ENCODE measurements around the gene RFTN1. TPM values are rescaled to one million over a fixed set of nuclear protein-coding genes. Genes with fewer than 3 reads are reported as not detected.
A peak's percentile ranks its signal among the peaks of the same experiment; 100 is the strongest.

RFTN1 gene
- total and polyA plus RNA-seq, 12 donors: 8.3 to 35.7 (median 17.4) TPM

DNA sequence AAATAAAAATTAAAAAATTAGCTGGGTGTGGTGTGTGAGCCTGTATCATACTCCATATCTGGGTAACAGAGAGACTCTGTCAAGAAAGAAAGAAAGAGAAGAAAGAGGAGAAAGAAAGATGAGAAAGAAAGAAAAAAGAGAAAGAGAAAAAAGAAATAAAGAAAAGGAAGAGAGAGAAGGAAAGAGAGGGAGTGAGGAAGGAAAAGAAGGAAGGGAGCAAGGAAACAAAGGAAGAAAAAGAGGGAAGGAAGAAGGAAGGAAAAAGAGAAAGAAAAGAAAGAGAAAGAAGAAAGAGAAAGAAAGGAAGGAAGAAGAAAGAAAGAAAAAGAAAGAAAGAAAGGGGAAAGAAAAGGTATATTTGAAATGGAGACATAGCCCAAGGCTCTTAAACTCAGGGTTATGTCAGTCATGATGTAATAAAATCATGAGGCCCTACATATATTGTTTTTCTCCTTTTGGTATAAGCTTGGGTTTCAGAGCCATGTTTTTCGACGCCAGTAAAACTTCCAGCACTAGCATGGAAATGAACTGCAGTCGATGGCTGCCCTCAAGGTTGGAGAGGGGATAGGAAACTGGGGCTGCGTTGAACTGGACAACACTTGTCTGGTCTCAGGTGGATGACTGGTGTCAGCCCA lies 38.0 kb upstream of the RFTN1 start:
- Histone ChIP-seq H3K27ac (no peak overlapping the region), H3K36me3 (replicated peaks in 1 of 2) (no peaks in the 10 kb centered on the region)

DNA sequence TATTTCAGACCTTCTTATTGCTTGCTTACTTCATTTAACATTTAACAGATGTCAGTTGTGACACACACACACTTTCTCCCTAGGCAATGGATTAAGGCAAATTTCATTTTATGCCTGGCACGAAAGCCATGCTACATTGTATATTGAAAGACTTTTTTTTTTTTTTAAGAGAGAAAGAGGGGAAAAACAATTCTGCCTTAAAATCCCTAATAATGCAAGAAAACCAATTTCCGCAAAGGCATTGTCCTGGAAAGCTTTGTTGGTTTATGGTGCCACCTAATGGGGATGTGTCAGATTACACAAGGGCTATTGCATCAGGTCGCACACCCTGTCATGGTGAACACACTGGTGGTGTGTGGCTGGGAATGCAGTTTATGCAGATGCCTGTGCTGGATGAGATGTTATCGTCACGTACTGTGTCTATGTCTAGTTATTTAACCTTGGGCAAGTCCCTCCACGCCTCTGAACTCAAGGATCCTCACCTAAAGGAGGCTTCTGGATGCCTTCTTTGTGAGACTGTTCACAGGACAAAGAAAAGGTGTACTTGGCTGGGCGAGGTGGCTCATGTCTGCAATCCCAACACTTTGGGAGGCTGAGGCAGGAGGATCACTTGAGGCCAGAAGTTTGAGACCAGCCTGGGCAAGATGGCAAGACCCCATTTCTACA lies 37.3 kb upstream of the RFTN1 start:
- WGBS, 4 donors: 10 to 18% (median 12%) methylated on average over 5 to 7 of the region's 7 CpGs

More for the DNA sequence above, 38.0 kb upstream of the RFTN1 start:
- no peak overlapping the region for H3K4me3 ChIP-seq
- intact Hi-C loops (cut with DNase I): loop anchor here (2.0 to 5.0 kb wide), 4 partner anchors 259 to 285 kb away; partner anchors contain the start of gene OXNAD1 (in 1 of the 2)
- H3K27me3 ChIP-seq: no peaks in the 10 kb centered on the region
- no peak for DNase-seq
- no peaks in the 10 kb centered on the region for H3K9me3 ChIP-seq (replicated peaks in 1 of 3)
- TF ChIP-seq, protein P1, sequence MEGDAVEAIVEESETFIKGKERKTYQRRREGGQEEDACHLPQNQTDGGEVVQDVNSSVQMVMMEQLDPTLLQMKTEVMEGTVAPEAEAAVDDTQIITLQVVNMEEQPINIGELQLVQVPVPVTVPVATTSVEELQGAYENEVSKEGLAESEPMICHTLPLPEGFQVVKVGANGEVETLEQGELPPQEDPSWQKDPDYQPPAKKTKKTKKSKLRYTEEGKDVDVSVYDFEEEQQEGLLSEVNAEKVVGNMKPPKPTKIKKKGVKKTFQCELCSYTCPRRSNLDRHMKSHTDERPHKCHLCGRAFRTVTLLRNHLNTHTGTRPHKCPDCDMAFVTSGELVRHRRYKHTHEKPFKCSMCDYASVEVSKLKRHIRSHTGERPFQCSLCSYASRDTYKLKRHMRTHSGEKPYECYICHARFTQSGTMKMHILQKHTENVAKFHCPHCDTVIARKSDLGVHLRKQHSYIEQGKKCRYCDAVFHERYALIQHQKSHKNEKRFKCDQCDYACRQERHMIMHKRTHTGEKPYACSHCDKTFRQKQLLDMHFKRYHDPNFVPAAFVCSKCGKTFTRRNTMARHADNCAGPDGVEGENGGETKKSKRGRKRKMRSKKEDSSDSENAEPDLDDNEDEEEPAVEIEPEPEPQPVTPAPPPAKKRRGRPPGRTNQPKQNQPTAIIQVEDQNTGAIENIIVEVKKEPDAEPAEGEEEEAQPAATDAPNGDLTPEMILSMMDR (IDR thresholded peaks at IDR 0.05): no peak
- TF ChIP-seq POLR2A (IDR thresholded peaks at IDR 0.05): no peak
- no peaks in the 10 kb centered on the region for H3K4me1 ChIP-seq (replicated peaks in 1 of 2)
- 67 to 81% (median 75%) methylated on average over 4 of the region's 4 CpGs for WGBS, 4 donors

DNA sequence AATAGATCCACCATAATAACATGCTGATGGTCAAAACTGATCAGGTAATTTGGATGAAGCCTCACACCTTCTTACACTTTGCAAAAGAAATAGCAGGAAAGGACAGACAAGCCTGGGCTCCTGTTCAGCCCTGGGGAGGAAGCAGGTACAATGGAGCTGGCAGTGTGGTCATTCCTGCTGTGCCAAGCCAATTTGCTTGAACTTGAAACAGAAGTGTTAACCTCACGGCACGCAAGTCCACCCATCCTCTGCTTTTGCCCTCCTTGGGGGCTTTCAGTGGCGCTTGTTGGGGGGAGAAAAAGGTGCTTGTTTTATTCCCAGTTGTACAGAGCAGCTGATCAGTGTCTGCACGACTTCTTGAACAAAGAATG lies 36.8 kb upstream of the RFTN1 start:
- Histone ChIP-seq H3K36me3 (replicated peaks in 1 of 2) (no peaks in the 10 kb centered on the region), H3K4me3 (no peak overlapping the region), H3K9me3 (replicated peaks in 1 of 3) (no peaks in the 10 kb centered on the region), H3K27me3 (no peaks in the 10 kb centered on the region), H3K27ac (no peak overlapping the region), H3K4me1 (replicated peaks in 1 of 2) (no peaks in the 10 kb centered on the region)
- 29 to 50% (median 41%) methylated on average over 4 of the region's 4 CpGs for WGBS, 4 donors
- DNase-seq: no peak
- intact Hi-C loops (cut with DNase I): loop anchor here (2.0 to 5.0 kb wide), 4 partner anchors 258 to 283 kb away; partner anchors contain the start of gene OXNAD1 (in 1 of the 2)
- no peak for TF ChIP-seq POLR2A (IDR thresholded peaks at IDR 0.05)
- TF ChIP-seq, protein P1 (IDR thresholded peaks at IDR 0.05): no peak

More for the DNA sequence above, 37.3 kb upstream of the RFTN1 start:
- H3K27me3 ChIP-seq: no peaks in the 10 kb centered on the region
- no peak for TF ChIP-seq POLR2A (IDR thresholded peaks at IDR 0.05)
- TF ChIP-seq, protein P1 (IDR thresholded peaks at IDR 0.05): peak; percentile 56 to 96 (median 92)
- no peak overlapping the region for H3K4me3 ChIP-seq
- no peak overlapping the region for H3K27ac ChIP-seq
- DNase-seq: peak; percentile 64 to 90 (median 78)
- no peaks in the 10 kb centered on the region for H3K9me3 ChIP-seq (replicated peaks in 1 of 3)
- no peaks in the 10 kb centered on the region for H3K4me1 ChIP-seq (replicated peaks in 1 of 2)
- H3K36me3 ChIP-seq (replicated peaks in 1 of 2): no peaks in the 10 kb centered on the region
- intact Hi-C loops (cut with DNase I): loop anchor here (2.0 to 5.0 kb wide), 4 partner anchors 259 to 284 kb away; partner anchors contain the start of gene OXNAD1 (in 1 of the 2)

- DNase-seq: no peak
- TF ChIP-seq, protein P1 (IDR thresholded peaks at IDR 0.05): no peak
- TF ChIP-seq POLR2A (IDR thresholded peaks at IDR 0.05): no peak
- WGBS, 4 donors: 68 to 84% (median 80%) methylated on average over 4 of the region's 4 CpGs
- H3K27me3 ChIP-seq: no peaks in the 10 kb centered on the region
- intact Hi-C loops (cut with DNase I): no loop called here
- H3K9me3 ChIP-seq (replicated peaks in 1 of 3): no peaks in the 10 kb centered on the region
- no peaks in the 10 kb centered on the region for H3K4me1 ChIP-seq (replicated peaks in 1 of 2)
- H3K36me3 ChIP-seq (replicated peaks in 1 of 2): no peaks in the 10 kb centered on the region
- no peak overlapping the region for H3K4me3 ChIP-seq
- H3K27ac ChIP-seq: no peak overlapping the region
These were observed 35.2 kb upstream of the RFTN1 start for GRCh38 chr3:16548721-16549120.
